NCI-H2196 (cell line): Measurements from ENCODE around the gene CCDC40.
"Not testable (repeated sequence)": the region's sequence is repeated elsewhere in the genome, so short reads cannot be mapped to it uniquely, and the experiment has no call there.

ENCODE experiments used
- DNase-seq: peaks from one replicate; lab custom pipeline; 2025; ENCODE audit not compliant: unreplicated experiment; lab: John Stamatoyannopoulos, UW

CCDC40 gene, protein sequence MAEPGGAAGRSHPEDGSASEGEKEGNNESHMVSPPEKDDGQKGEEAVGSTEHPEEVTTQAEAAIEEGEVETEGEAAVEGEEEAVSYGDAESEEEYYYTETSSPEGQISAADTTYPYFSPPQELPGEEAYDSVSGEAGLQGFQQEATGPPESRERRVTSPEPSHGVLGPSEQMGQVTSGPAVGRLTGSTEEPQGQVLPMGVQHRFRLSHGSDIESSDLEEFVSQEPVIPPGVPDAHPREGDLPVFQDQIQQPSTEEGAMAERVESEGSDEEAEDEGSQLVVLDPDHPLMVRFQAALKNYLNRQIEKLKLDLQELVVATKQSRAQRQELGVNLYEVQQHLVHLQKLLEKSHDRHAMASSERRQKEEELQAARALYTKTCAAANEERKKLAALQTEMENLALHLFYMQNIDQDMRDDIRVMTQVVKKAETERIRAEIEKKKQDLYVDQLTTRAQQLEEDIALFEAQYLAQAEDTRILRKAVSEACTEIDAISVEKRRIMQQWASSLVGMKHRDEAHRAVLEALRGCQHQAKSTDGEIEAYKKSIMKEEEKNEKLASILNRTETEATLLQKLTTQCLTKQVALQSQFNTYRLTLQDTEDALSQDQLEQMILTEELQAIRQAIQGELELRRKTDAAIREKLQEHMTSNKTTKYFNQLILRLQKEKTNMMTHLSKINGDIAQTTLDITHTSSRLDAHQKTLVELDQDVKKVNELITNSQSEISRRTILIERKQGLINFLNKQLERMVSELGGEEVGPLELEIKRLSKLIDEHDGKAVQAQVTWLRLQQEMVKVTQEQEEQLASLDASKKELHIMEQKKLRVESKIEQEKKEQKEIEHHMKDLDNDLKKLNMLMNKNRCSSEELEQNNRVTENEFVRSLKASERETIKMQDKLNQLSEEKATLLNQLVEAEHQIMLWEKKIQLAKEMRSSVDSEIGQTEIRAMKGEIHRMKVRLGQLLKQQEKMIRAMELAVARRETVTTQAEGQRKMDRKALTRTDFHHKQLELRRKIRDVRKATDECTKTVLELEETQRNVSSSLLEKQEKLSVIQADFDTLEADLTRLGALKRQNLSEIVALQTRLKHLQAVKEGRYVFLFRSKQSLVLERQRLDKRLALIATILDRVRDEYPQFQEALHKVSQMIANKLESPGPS

GRCh38 chr17:80035937-80036714, at the start of gene CCDC40:
Gene CCDC40 (plus strand): TSS chr17:80036642. CDS start chr17:80036663, 21 bp downstream.
- peak; percentile 95 for DNase-seq

- no peak for DNase-seq
Measured at GRCh38 chr17:79987187-79987934, 49.1 kb upstream of the CCDC40 start.

GRCh38 chr17:79987935-79988184, 48.6 kb upstream of the CCDC40 start:
- DNase-seq: no peak

DNA sequence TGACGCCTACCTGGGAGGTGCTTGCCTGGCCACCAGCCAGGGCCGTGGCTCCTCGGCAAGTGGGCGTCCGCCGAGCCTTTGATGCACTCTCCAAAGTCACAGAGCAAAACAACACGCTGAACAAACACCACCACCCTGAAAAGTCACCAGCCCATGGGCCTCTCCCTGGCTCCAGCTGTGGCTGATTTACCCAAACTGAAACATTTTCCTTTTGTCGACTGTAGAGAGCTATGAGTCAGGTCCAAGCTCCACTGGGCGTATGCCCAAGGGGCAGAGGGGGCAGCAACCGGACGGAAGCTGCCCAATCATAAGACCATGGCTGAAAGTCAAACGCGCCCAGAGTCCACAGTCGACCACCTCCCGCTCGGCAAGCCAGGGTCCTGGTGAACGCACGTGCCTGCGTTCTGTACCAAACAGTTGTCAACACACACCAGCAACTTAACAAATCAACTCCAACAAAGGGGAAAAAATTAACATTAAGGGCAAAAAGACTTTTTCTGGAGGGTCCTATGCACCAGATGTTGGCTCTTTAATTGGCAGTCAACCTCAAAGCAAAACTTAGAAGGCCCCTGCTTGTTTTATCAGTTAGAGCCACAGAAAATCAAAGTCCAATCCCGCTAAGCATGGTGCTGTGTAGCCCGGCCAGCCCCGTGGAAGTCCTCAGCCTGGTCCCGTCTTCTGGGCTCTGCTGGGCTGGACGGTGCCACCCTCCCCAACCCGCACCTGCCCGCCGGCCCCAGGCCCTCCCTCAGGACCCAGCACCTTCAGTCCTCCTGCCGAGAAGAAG, 48.1 kb upstream of the CCDC40 start:
- peak; percentile 70 for DNase-seq

DNA sequence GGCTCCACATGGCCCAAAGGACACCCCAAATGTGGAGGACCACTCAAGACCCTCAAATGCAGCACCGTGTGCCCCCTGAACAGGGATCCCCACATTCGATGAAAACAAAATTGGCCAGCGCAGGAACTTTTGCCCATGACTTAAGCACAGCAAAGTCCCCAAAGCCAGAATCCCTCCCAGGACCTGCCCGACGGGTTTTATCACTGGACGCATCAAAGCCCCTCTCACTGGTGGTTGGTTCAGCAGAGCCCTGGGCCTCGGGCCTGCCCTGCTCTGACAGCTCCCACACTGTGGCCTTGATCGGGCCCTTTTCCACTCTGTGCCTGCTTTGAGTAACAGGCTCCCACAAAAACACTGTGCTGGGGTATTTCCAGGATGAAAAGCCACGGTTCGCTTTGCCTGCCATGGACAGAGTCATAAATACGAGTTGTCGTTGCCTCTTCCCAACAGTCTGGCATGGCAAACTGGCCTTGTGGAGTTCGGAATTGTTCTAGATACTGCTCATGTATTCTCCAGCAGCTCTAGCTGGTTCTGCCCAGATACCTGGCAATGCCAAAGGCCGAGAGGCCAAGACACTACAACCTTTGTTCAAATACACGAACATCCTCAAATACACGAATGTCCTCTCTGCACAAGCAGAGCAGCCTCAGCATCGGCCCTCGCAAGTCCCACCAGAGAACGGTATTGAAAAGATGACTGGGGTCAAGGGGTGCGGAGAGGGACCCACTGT, 47.2 kb upstream of the CCDC40 start:
- DNase-seq: no peak

GRCh38 chr17:79990051-79990592, 46.3 kb upstream of the CCDC40 start:
- DNase-seq: no peak

- DNase-seq: no peak
Measured at GRCh38 chr17:79990704-79991103, 45.7 kb upstream of the CCDC40 start.

DNA sequence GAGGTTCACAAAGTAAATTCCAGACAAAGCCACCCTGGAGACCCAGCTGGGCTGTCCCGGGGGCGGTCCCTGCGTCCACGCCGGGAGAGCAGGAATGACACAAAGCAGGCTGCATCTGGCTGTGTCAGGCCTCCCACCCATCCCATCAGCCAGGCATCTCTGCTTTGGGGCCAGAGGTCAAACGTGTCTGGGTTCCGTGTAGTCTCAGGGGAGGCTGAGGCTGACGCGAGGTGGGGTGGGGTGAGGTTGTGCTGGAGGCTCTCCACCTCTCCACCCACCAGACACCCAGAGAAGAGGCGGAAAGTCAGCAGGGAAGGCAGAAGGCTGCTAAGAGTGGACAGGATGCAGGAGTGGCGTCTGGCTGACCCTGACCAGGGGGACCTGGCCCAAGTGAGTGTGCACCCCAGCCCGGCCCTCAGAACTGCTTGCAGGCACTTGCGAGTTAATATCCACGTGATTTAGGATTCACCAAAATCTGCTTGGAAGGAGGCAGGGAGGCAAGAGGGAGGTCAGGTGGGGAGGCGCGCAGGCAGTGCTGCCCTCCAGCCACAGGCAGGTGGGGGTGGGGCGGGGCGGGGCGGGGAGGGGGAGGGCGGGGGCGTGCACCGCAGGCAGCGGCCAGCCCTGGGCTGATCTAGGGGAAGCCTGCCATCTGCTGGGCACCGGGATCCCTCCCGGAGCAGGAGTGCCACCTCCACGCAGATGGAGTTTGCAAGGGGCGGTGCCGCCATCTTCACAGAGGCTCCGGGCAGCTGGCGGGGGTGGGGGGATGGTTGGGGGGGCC, 45.1 kb upstream of the CCDC40 start:
- DNase-seq: peak; percentile 95

DNA sequence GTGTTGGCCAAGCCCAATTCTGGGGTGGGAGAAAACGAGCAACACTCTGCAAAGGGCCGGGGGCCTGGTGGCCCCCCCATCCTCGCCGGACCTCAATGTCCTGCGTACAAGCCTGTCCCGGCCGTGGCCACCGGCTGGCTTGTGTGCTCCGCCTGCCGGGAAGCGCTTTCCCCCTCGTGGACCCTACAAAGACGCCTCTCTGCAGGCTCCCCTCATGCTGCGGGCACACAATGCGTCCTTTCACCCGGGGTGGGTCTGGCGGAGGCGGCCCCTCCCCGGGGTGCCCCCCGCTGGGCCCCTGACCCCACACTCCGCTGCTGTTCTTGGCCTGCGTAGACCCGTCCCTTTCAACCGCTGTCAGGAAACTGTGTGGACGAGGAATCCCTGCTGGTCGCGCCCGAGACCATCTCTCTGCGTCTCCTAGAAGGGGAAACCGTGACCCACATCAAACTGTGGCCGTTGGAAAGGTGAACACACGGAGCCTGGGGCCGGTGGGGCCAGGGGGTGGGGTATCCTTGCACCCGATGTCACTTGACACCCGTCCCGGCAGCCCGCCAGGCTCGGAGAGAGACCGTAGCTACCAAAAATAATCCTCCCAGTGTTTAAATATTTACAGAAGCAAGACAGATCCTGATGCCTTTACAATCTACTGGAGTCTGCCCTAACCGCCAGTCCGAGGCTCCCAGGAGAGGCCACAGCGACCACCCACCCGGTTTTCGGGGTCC, 44.4 kb upstream of the CCDC40 start:
- peak; percentile 86 for DNase-seq

- DNase-seq: no peak
Measured at GRCh38 chr17:79992649-79993389, 43.6 kb upstream of the CCDC40 start.

DNA sequence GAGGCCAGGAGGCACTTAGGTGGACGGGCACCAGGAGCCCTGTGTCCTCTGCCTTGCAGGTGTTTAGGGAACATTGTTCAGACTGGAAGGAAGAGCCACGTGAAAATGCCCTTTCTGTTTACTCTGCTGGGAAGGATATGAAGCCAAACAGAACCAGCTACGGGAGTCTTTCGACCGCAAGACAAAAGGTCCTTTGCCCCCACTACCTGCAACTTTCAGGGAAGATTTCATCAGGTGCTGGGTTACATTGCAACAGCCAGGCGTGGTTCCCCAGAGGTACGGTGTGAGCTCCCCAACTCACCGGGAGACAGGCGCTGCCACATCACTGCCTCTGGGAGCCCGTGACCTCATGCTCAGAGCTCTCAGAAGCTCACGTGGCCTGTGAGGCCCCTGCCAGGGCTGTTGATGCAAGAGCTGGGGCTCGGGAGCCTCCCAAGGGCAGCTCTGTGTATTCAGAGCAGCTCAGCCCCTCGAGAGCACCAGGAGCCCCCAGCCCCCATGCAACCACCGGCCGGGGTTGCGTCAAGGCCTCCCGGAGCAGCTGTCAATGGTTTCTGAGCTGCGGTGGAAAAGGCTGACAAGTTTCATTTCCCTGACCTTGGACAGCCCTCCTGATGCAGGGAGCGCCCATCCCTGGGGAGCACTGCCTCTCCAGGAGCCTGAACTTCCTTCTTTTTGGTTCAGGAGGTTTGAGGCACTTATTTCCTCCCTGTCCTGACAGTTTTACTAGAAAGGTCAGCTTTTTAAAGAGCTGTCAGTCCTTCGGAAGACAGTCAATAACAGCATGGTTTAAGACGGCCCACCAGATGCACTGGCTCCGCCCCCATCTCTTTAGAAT, 42.8 kb upstream of the CCDC40 start:
- DNase-seq: peak; percentile 91

DNA sequence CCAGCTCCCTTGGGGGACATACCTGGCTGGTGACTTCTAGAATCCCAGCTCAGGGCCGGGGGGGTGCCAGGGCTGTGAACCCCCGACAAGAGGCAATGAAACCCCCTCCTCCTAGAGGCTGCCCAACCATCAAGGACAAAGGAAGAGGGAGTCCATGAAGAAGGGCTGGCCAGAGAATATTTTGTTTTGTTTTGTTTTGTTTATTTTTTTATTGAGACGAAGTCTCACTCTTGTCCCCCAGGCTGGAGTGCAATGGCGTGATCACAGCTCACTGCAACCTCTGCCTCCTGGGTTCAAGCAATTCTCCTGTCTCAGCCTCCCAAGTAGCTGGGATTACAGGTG, 42.2 kb upstream of the CCDC40 start:
- not testable (repeated sequence) for DNase-seq

DNA sequence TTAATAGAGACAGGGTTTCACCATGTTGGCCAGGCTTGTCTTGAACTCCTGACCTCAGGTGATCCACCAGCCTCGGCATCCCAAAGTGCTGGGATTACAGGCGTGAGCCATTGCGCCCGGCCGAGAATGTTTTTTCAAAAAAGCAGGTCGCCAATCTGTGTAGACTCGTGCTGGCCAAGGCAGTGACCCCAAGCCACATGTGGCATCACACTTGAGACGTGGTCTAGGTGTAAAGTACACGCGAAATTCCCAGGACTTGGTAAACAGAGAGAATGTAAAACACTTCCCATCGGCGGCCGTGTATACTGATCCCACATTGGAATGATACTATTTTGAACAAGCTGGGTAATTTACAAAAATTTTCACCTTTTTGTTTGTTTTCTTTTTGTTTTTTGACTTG, 41.8 kb upstream of the CCDC40 start:
- DNase-seq: no peak

GRCh38 chr17:79995696-79996095, 40.7 kb upstream of the CCDC40 start:
- no peak for DNase-seq

- no peak for DNase-seq
Measured at GRCh38 chr17:79996291-79996690, 40.2 kb upstream of the CCDC40 start.
